Natural killer cell (primary cell): ENCODE measurements around the gene SEMA6A. TPM values are rescaled to one million over a fixed set of nuclear protein-coding genes. Genes with fewer than 3 reads are reported as not detected.

ENCODE experiments used
- ATAC-seq, 3 donors: fragments of 150-1000 bp in 2 of 3; fragments of 200-7000 bp in 1 of 3; cut with Tn5 transposase; 1 replicate in 1 of 3; 2 replicates in 2 of 3; pipeline ENCODE4 v1.10.0; 2021; ENCODE audit warnings: mild to moderate bottlenecking in 2 of 3, moderate library complexity in 2 of 3
- DNase-seq, 2 donors: peaks; one replicate each; pipeline versions ENCODE4 v3.0.0 to v3.0.0-alpha.2; 2013 to 2021; ENCODE audit warnings: mixed read lengths in 1 of 2
- H3K27ac ChIP-seq: one replicate; pipeline ENCODE4 v1.5.1; 2013; ENCODE audit warnings: mild to moderate bottlenecking, low read length
- H3K27me3 ChIP-seq: one replicate; pipeline ENCODE4 v1.6.1; 2013; ENCODE audit warnings: low read length; ENCODE audit not compliant: control insufficient read depth, insufficient read depth
- H3K36me3 ChIP-seq: one replicate; pipeline ENCODE4 v1.6.1; 2013; ENCODE audit warnings: low read length; ENCODE audit not compliant: control insufficient read depth, insufficient read depth
- H3K4me1 ChIP-seq: one replicate; pipeline ENCODE4 v1.6.1; 2013; ENCODE audit warnings: low read length; ENCODE audit not compliant: control insufficient read depth, insufficient read depth
- H3K4me3 ChIP-seq: one replicate; pipeline ENCODE4 v1.5.1; 2013; ENCODE audit warnings: low read length
- H3K9me3 ChIP-seq: one replicate; pipeline ENCODE4 v1.6.1; 2013; ENCODE audit warnings: low read length; ENCODE audit not compliant: control insufficient read depth, insufficient read depth
- H3K27ac Mint-ChIP-seq, 2 donors: one replicate each; pipeline ENCODE4 v1.8.0; 2022; ENCODE audit warnings: mild to moderate bottlenecking in 2 of 2, mixed read lengths in 2 of 2, moderate library complexity in 1 of 2
- H3K27me3 Mint-ChIP-seq, 2 donors: one replicate each; pipeline ENCODE4 v1.8.0; 2022; ENCODE audit warnings: low read depth in 2 of 2, mixed read lengths in 2 of 2
- H3K36me3 Mint-ChIP-seq: one replicate; pipeline ENCODE4 v1.8.0; 2022; ENCODE audit warnings: mixed read lengths
- H3K4me1 Mint-ChIP-seq, 2 donors: one replicate each; pipeline ENCODE4 v1.8.0; 2022; ENCODE audit warnings: mixed read lengths in 2 of 2
- H3K4me3 Mint-ChIP-seq: one replicate; pipeline ENCODE4 v1.8.0; 2022; ENCODE audit warnings: mild to moderate bottlenecking, moderate library complexity, mixed read lengths
- H3K9me3 Mint-ChIP-seq, 2 donors: one replicate each; pipeline ENCODE4 v1.8.0; 2022; ENCODE audit warnings: mixed read lengths in 2 of 2
- WGBS: methylation state at CpG from one replicate; pipeline ENCODE4 v1.1.7; 2013; ENCODE audit warnings: missing lambda C conversion rate; ENCODE audit not compliant: insufficient coverage; 5-methylcytosine and 5-hydroxymethylcytosine counted together
- intact Hi-C: fragments of 100-400 bp; cut with micrococcal nuclease; formaldehyde crosslinking; loops from one replicate; pipeline ENCODE4 v1.14.2; 2022
- total RNA-seq, 4 donors: library from RNA; stranded (reverse); fragments of 120-200 nt in 1 of 4; gene quantifications; one replicate each; pipeline versions ENCODE4 v1.2.3 to v1.2.4, GENCODE V29; 2013 to 2022
- TF ChIP-seq, protein P1 (sequence below): fragments of 200-600 bp; IDR thresholded peaks from one replicate; pipeline ENCODE4 v1.8.0; 2022; ENCODE audit warnings: antibody characterized with exemption

Gene SEMA6A
- total RNA-seq, 3 donors from 2014 or later (not counting 1 experiment from before 2014, with no cell fraction given): not detected

GRCh38 chr5:116492776-116493175, 81.8 kb downstream of the SEMA6A start:
- H3K4me3 ChIP-seq: no peak overlapping the region
- 70% methylated on average over 3 of the region's 3 CpGs for WGBS
- H3K27ac ChIP-seq: no peak overlapping the region
- intact Hi-C loops: no loop called here
- TF ChIP-seq, protein P1, sequence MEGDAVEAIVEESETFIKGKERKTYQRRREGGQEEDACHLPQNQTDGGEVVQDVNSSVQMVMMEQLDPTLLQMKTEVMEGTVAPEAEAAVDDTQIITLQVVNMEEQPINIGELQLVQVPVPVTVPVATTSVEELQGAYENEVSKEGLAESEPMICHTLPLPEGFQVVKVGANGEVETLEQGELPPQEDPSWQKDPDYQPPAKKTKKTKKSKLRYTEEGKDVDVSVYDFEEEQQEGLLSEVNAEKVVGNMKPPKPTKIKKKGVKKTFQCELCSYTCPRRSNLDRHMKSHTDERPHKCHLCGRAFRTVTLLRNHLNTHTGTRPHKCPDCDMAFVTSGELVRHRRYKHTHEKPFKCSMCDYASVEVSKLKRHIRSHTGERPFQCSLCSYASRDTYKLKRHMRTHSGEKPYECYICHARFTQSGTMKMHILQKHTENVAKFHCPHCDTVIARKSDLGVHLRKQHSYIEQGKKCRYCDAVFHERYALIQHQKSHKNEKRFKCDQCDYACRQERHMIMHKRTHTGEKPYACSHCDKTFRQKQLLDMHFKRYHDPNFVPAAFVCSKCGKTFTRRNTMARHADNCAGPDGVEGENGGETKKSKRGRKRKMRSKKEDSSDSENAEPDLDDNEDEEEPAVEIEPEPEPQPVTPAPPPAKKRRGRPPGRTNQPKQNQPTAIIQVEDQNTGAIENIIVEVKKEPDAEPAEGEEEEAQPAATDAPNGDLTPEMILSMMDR: no peak
- H3K4me3 Mint-ChIP-seq: no peak overlapping the region
- no peak overlapping the region for H3K27ac Mint-ChIP-seq
- H3K36me3 Mint-ChIP-seq: no peaks in the 10 kb centered on the region
- no peaks in the 10 kb centered on the region for H3K27me3 Mint-ChIP-seq
- H3K4me1 ChIP-seq: no peaks in the 10 kb centered on the region
- H3K9me3 Mint-ChIP-seq: peaks cover 4 to 5% of the 10 kb centered on the region in 2 donors
- no peaks in the 10 kb centered on the region for H3K36me3 ChIP-seq
- DNase-seq: no peak
- H3K9me3 ChIP-seq: no peaks in the 10 kb centered on the region
- H3K27me3 ChIP-seq: no peaks in the 10 kb centered on the region
- ATAC-seq: no peak
- peaks cover 14 to 16% of the 10 kb centered on the region in 2 donors for H3K4me1 Mint-ChIP-seq

- peaks cover 4 to 5% of the 10 kb centered on the region in 2 donors for H3K9me3 Mint-ChIP-seq
- ATAC-seq: peak in 2 of 3 donors; percentile 38 to 63
- H3K4me1 Mint-ChIP-seq: peaks cover 14 to 16% of the 10 kb centered on the region in 2 donors
- no peaks in the 10 kb centered on the region for H3K36me3 Mint-ChIP-seq
- Histone ChIP-seq H3K4me3 (no peak overlapping the region), H3K9me3 (no peaks in the 10 kb centered on the region), H3K4me1 (no peaks in the 10 kb centered on the region), H3K36me3 (no peaks in the 10 kb centered on the region), H3K27ac (no peak overlapping the region), H3K27me3 (no peaks in the 10 kb centered on the region)
- DNase-seq: peak in 1 of 2 donors; percentile 44
- no peaks in the 10 kb centered on the region for H3K27me3 Mint-ChIP-seq
- WGBS: 7% methylated on average over 3 of the region's 3 CpGs
- H3K4me3 Mint-ChIP-seq: no peak overlapping the region
- H3K27ac Mint-ChIP-seq: no peak overlapping the region
- intact Hi-C loops: no loop called here
- TF ChIP-seq, protein P1: no peak
Observed at GRCh38 chr5:116492016-116492623, 82.5 kb downstream of the SEMA6A start.

GRCh38 chr5:116488356-116489041, 86.1 kb downstream of the SEMA6A start:
- DNase-seq (no peak), ATAC-seq (no peak)
- TF ChIP-seq, protein P1: no peak
- Mint-ChIP-seq H3K9me3 (no peaks in the 10 kb centered on the region), H3K4me1 (peaks cover 14 to 16% of the 10 kb centered on the region in 2 donors), H3K27ac (no peak overlapping the region), H3K27me3 (no peaks in the 10 kb centered on the region), H3K4me3 (no peak overlapping the region), H3K36me3 (no peaks in the 10 kb centered on the region)
- Histone ChIP-seq H3K27ac (no peak overlapping the region), H3K4me3 (no peak overlapping the region), H3K4me1 (no peaks in the 10 kb centered on the region), H3K27me3 (no peaks in the 10 kb centered on the region), H3K36me3 (no peaks in the 10 kb centered on the region), H3K9me3 (no peaks in the 10 kb centered on the region)
- intact Hi-C loops: no loop called here
- WGBS: 91% methylated on average over 6 of the region's 6 CpGs
